Activated CD8-positive, alpha-beta memory T cell treated with anti-CD3 and anti-CD28 coated beads, Interleukin-2, amount 10 ng/mL, durations not matched to agents 7 days and 5 days (primary cell): ENCODE data around the gene SPOP. TPM values are rescaled to one million over a fixed set of nuclear protein-coding genes. Genes with fewer than 3 reads are reported as not detected.
"Not testable (repeated sequence)": the region's sequence is repeated elsewhere in the genome, so short reads cannot be mapped to it uniquely, and the experiment has no call there.

Source experiments
- ATAC-seq: fragments of 150-1000 bp; cut with Tn5 transposase; one replicate; pipeline ENCODE4 v1.10.0; 2021; ENCODE audit warnings: moderate library complexity
- CTCF ChIA-PET: fragments of 350-600 bp; sonication (Branson Sonifier 250); formaldehyde crosslinking; loops from one replicate; lab custom pipeline; 2021; ENCODE audit warnings: antibody characterized with exemption; lab: Charles Lee
- DNase-seq: peaks from one replicate; pipeline ENCODE4 v3.0.0-alpha.2; 2020
- H3K27ac Mint-ChIP-seq: one replicate; pipeline ENCODE4 v1.8.0; 2021; ENCODE audit warnings: mild to moderate bottlenecking, mixed read lengths
- H3K27me3 Mint-ChIP-seq: one replicate; pipeline ENCODE4 v1.8.0; 2021; ENCODE audit warnings: mixed read lengths
- H3K36me3 Mint-ChIP-seq: one replicate; pipeline ENCODE4 v1.8.0; 2021; ENCODE audit warnings: mild to moderate bottlenecking, mixed read lengths
- H3K4me1 Mint-ChIP-seq: one replicate; pipeline ENCODE4 v1.8.0; 2021; ENCODE audit warnings: mixed read lengths
- H3K4me3 Mint-ChIP-seq: one replicate; pipeline ENCODE4 v1.8.0; 2021; ENCODE audit warnings: mild to moderate bottlenecking, moderate library complexity, mixed read lengths
- H3K9me3 Mint-ChIP-seq: one replicate; pipeline ENCODE4 v1.8.0; 2022; ENCODE audit warnings: low read depth, mixed read lengths
- total RNA-seq, 2 experiments: library from RNA; stranded (reverse); gene quantifications; one replicate each; pipeline ENCODE4 v1.2.3, GENCODE V29; 2021

SPOP gene
- total RNA-seq, 2 experiments from 2014 or later, result 49.7 to 51.5 TPM

DNA sequence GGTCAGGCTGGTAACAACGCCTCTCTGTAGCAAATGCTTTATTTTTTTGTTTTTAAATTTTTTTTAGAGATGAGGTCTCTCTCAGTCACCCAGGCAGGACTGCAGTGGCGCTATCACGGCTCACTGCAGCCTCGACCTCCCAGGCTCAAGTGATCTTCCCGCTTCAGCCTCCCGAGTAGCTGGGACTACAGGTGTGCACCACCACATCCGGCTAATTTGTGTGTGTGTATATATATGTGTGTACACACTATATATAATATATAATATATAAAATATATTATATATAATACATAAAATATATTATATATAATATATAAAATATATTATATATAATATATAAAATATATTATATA is 109.2 kb downstream of the SPOP start:
- H3K9me3 Mint-ChIP-seq, H3K4me3 Mint-ChIP-seq, H3K36me3 Mint-ChIP-seq, ATAC-seq, DNase-seq, H3K27ac Mint-ChIP-seq: not testable (repeated sequence)
- H3K27me3 Mint-ChIP-seq, result peaks cover 52% of the 10 kb centered on the region
- H3K4me1 Mint-ChIP-seq, result peaks cover 38% of the 10 kb centered on the region
- CTCF ChIA-PET, result interaction anchor here (1.1 to 14.5 kb wide), 11 partner anchors 9 to 429 kb away, joined by 3 to 734 read pairs (median 6); partner anchors contain the start of genes KAT7, SLC35B1 and TAC4

DNA sequence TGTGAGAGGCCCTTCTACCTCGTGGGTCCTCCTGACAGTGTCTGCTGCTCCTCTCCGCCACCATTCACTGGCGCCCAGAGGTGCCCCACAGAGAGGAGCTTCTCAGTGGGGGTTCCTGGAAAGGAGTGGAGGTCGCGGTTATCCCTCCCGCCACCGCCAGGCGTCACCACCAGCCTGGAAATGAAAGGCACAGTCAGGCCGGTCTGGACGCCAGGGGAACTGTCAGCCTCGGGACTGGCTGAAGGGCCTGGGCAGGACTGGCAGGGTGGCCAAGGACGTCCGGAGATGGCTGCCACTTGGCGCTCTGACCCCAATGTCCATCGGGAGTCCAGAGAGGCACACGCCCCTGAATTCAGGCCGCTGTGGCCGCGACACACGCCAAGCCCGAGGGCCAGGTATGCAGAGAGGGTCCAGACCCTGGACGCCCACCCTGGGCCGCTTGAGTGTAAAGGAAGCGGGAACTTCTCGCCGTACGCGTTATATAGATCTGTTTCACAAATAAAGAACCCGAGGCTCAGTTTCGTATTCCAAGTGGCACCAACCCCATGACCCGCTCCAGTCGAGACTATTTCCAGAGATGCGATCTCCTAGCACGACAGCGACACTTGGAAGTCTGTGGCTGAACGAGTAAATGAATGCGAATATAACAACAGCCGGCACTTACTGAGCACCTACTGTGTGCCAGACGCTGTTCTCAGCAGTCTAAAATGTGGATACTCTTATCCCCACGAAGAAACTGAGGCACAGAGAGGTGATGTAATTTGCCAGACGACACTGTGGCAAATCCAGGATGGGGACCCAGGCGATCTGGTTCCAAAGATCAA is 109.8 kb downstream of the SPOP start:
- DNase-seq (peak; percentile 90), ATAC-seq (peak; percentile 61)
- Mint-ChIP-seq H3K9me3 (no peaks in the 10 kb centered on the region), H3K36me3 (no peaks in the 10 kb centered on the region), H3K27me3 (peaks cover 51% of the 10 kb centered on the region), H3K4me3 (peak overlapping the region; percentile 63), H3K4me1 (peaks cover 38% of the 10 kb centered on the region), H3K27ac (no peak overlapping the region)
- CTCF ChIA-PET, result interaction anchor here (0.6 to 14.5 kb wide), 26 partner anchors 9 to 526 kb away, joined by 3 to 734 read pairs (median 3); partner anchors contain the start of genes SLC35B1 and TAC4

- no peaks in the 10 kb centered on the region for H3K9me3 Mint-ChIP-seq
- ATAC-seq, result no peak
These were observed 110.8 kb downstream of the SPOP start for GRCh38 chr17:49567104-49567521.

DNA sequence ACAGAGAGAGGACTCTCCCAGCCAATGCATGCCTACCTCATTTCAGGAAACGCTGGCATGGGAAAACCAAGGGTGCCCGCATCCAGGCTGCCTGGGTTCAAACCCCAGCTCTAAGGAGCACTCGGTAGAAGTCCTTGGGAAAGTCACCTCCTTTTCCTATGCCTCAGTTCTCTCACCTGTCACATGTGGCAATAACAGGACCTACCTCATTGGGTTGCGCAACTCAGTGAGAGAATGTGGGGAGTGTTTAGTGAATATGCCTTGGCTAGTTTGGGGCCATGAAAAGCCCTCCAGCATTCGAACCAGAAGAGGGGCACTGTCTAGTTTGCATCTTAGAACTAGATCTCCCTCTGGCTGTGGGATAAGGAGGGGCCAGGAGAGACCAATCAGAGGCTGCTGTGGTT is 111.2 kb downstream of the SPOP start:
- no peaks in the 10 kb centered on the region for H3K9me3 Mint-ChIP-seq
- peaks cover 40% of the 10 kb centered on the region for H3K27me3 Mint-ChIP-seq
- DNase-seq (no peak), ATAC-seq (no peak)
- peaks cover 35% of the 10 kb centered on the region for H3K4me1 Mint-ChIP-seq
- no peak overlapping the region for H3K4me3 Mint-ChIP-seq
- CTCF ChIA-PET, result interaction anchor here (1.0 to 14.5 kb wide), 9 partner anchors 8 to 431 kb away, joined by 3 to 734 read pairs (median 8); partner anchors contain the start of gene SLC35B1
- H3K36me3 Mint-ChIP-seq, result no peaks in the 10 kb centered on the region
- H3K27ac Mint-ChIP-seq, result no peak overlapping the region

More at GRCh38 chr17:49567104-49567521, 110.8 kb downstream of the SPOP start:
- Mint-ChIP-seq H3K27me3 (peaks cover 43% of the 10 kb centered on the region), H3K4me3 (no peak overlapping the region), H3K36me3 (no peaks in the 10 kb centered on the region), H3K27ac (no peak overlapping the region), H3K4me1 (peaks cover 38% of the 10 kb centered on the region)
- CTCF ChIA-PET, result interaction anchor here (0.6 to 14.5 kb wide), 23 partner anchors 8 to 527 kb away, joined by 3 to 734 read pairs (median 3); partner anchors contain the start of genes SLC35B1 and TAC4
- DNase-seq, result no peak

GRCh38 chr17:49565948-49566491 is 111.9 kb downstream of the SPOP start:
- ATAC-seq, result no peak
- H3K4me1 Mint-ChIP-seq, result peaks cover 29% of the 10 kb centered on the region

GRCh38 chr17:49564638-49565037 is 113.3 kb downstream of the SPOP start:
- Mint-ChIP-seq H3K27me3 (peaks cover 31% of the 10 kb centered on the region), H3K4me1 (peaks cover 20% of the 10 kb centered on the region), H3K4me3 (no peak overlapping the region), H3K36me3 (no peaks in the 10 kb centered on the region), H3K9me3 (no peaks in the 10 kb centered on the region), H3K27ac (no peak overlapping the region)
- CTCF ChIA-PET, result interaction anchor here (1.4 to 14.5 kb wide), 5 partner anchors 8 to 433 kb away, joined by 4 to 734 read pairs (median 44); partner anchors contain the start of genes PHB1 and SLC35B1
- no peak for ATAC-seq
- DNase-seq, result no peak

More at GRCh38 chr17:49565948-49566491, 111.9 kb downstream of the SPOP start:
- CTCF ChIA-PET, result interaction anchor here (1.1 to 14.5 kb wide), 6 partner anchors 9 to 432 kb away, joined by 4 to 734 read pairs (median 26); partner anchors contain the start of genes NXPH3, PHB1 and SLC35B1
- Mint-ChIP-seq H3K9me3 (no peaks in the 10 kb centered on the region), H3K27ac (no peak overlapping the region), H3K4me3 (no peak overlapping the region), H3K27me3 (peaks cover 35% of the 10 kb centered on the region), H3K36me3 (no peaks in the 10 kb centered on the region)
- no peak for DNase-seq

- CTCF ChIA-PET, result interaction anchor here (0.6 to 9.1 kb wide), 65 partner anchors 8 to 537 kb away, joined by 3 to 196 read pairs (median 5); partner anchors contain the start of genes KAT7, NGFR, NXPH3 and PDK2
- Mint-ChIP-seq H3K9me3 (no peaks in the 10 kb centered on the region), H3K27ac (no peak overlapping the region), H3K4me1 (peaks cover 5% of the 10 kb centered on the region), H3K36me3 (no peaks in the 10 kb centered on the region), H3K4me3 (no peak overlapping the region), H3K27me3 (peaks cover 16% of the 10 kb centered on the region)
- DNase-seq (peak; percentile 66), ATAC-seq (peak; percentile 37)
These were observed 120.4 kb downstream of the SPOP start for GRCh38 chr17:49557312-49558024.

DNA sequence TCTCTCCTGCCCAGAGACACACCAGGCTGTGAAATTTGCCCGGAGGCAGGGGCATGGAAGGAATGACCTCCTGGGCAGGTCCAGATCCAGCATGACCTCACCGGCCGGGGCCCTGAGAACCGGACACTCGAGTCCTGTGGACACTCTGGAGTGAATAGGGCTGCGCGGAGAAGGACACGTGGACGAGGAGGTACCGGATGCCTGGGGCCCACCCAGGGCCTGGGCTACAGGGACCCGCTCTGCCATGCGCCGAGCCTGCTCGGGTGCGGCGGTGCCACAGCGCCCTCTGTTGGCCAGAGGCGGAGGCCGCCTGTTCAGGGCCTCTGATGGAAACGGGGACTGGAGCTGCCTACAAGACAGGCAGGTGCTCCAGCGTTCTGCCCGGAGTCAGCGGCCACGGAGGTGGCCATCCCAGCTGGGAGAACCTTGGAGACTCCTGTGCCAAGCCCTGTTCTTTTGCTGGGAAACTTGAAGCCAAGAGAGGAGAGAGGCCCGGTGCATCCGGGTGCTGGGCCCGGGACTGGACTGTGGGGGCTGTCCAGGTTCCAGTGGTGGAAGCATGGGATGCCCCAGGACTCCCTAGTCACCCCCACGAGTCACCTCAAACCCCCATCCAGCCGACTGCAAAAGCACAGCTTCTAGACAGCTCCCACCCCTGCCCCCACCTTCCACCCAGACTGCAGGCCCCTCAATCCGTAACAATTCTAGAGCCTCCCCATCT is 121.5 kb downstream of the SPOP start:
- peak; percentile 88 for DNase-seq
- peak overlapping the region; percentile 22 for H3K27ac Mint-ChIP-seq
- CTCF ChIA-PET, result interaction anchor here (0.6 to 9.1 kb wide), 83 partner anchors 9 to 662 kb away, joined by 3 to 196 read pairs (median 5); partner anchors contain the start of genes FAM117A, NGFR, NXPH3 and PDK2
- no peak overlapping the region for H3K4me3 Mint-ChIP-seq
- H3K4me1 Mint-ChIP-seq, result peaks cover 5% of the 10 kb centered on the region
- peak; percentile 98 for ATAC-seq
- no peaks in the 10 kb centered on the region for H3K9me3 Mint-ChIP-seq
- H3K27me3 Mint-ChIP-seq, result peaks cover 14% of the 10 kb centered on the region
- H3K36me3 Mint-ChIP-seq, result no peaks in the 10 kb centered on the region

- Mint-ChIP-seq H3K4me1 (peaks cover 5% of the 10 kb centered on the region), H3K27ac (no peak overlapping the region), H3K27me3 (peaks cover 9% of the 10 kb centered on the region), H3K36me3 (no peaks in the 10 kb centered on the region), H3K9me3 (no peaks in the 10 kb centered on the region), H3K4me3 (no peak overlapping the region)
- CTCF ChIA-PET, result interaction anchor here (0.8 to 9.1 kb wide), 56 partner anchors 10 to 502 kb away, joined by 3 to 196 read pairs (median 5); partner anchors contain the start of genes FAM117A, NGFR and PHB1
- ATAC-seq (no peak), DNase-seq (no peak)
These were observed 122.2 kb downstream of the SPOP start for GRCh38 chr17:49555495-49556222.

DNA sequence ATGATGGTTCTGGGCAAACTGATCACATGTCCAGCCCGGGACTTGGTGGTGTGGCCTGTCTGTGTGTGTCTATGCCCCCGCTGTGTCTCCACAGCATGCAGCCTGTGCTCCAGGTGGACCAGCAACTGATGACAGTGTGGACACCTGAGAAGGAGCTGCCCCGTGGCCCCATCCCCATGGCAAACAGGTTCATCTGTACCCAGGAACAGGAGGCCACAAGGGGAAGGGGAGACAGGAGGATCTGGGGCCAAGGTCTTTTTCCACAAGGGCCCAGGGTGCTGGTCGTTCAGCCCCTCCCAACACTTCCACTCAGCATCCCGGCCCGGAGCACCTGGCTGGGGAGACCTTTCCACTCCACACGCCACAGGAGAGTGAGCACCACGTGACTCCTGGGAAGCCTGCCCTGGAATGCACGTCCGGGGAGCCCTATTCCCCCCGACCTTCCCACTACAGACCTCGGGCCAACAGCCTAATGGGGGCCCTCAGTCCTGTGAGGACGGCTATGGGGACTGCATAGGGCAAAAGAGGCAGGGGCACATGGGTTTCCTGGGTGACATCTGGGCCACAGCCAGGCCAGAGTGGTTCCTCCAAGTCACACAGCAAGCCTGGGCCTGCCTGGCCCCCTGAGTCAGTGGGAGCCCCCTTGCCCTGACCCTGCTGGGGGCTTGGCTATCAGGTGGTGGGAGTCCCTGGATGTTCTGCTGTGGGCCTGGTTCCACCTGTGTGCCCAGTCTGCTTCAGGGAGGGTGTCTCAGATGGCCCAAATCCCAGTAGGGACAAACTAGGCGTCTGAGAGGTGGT is 123.0 kb downstream of the SPOP start:
- no peaks in the 10 kb centered on the region for H3K36me3 Mint-ChIP-seq
- no peak overlapping the region for H3K27ac Mint-ChIP-seq
- H3K9me3 Mint-ChIP-seq, result no peaks in the 10 kb centered on the region
- DNase-seq (no peak), ATAC-seq (no peak)
- H3K27me3 Mint-ChIP-seq, result peaks cover 7% of the 10 kb centered on the region
- no peak overlapping the region for H3K4me3 Mint-ChIP-seq
- H3K4me1 Mint-ChIP-seq, result peaks cover 5% of the 10 kb centered on the region
- CTCF ChIA-PET, result interaction anchor here (0.9 to 9.1 kb wide), 18 partner anchors 10 to 415 kb away, joined by 3 to 196 read pairs (median 9); partner anchors contain the start of genes NGFR and PHB1
